ENCODE data around the gene CEBPB.
"Not testable (repeated sequence)": the region's sequence is repeated elsewhere in the genome, so short reads cannot be mapped to it uniquely, and the experiment has no call there.

Gene CEBPB

GRCh38 chr20:50151034-50151743 lies 39.4 kb upstream of the CEBPB start:
- Histone ChIP-seq H3K36me3 (ENCODE audit: control insufficient read depth, insufficient read depth, low read length) (0 out of 2 replicates have a peak, but pooled peaks cover 3% of the 10 kb centered on the region), H3K9me3 (ENCODE audit: control insufficient read depth, insufficient read depth, low read length) (no peaks in the 10 kb centered on the region), H3K27ac (ENCODE audit: low read length) (no peak overlapping the region), H3K27me3 (ENCODE audit: control insufficient read depth, insufficient read depth, low read length) (no peaks in the 10 kb centered on the region), H3K4me1 (ENCODE audit: control insufficient read depth, insufficient read depth, low read length) (peaks cover 13% of the 10 kb centered on the region), H3K4me3 (ENCODE audit: low read length) (no peak overlapping the region)
- no peak for DNase-seq (ENCODE audit: low read depth, low spot score)
- WGBS (ENCODE audit: insufficient coverage, insufficient read length): no CpG with 5 or more reads among the region's 10 CpGs

GRCh38 chr20:50152394-50153152 lies 38.1 kb upstream of the CEBPB start:
- H3K4me1 ChIP-seq (ENCODE audit: control insufficient read depth, insufficient read depth, low read length): peaks cover 7% of the 10 kb centered on the region; the same call in 1 of the 2 replicates
- H3K36me3 ChIP-seq (ENCODE audit: control insufficient read depth, insufficient read depth, low read length): 0 out of 2 replicates have a peak, but pooled peaks cover 3% of the 10 kb centered on the region
- H3K9me3 ChIP-seq (ENCODE audit: control insufficient read depth, insufficient read depth, low read length): no peaks in the 10 kb centered on the region
- no CpG with 5 or more reads among the region's 4 CpGs for WGBS (ENCODE audit: insufficient coverage, insufficient read length)
- H3K27ac ChIP-seq (ENCODE audit: low read length): no peak overlapping the region
- H3K27me3 ChIP-seq (ENCODE audit: control insufficient read depth, insufficient read depth, low read length): no peaks in the 10 kb centered on the region
- peak overlapping the region; percentile 70; the same call in 1 of the 2 replicates for H3K4me3 ChIP-seq (ENCODE audit: low read length)
- DNase-seq (ENCODE audit: low read depth, low spot score): no peak

GRCh38 chr20:50153153-50153499 lies 37.5 kb upstream of the CEBPB start:
- Histone ChIP-seq H3K27me3 (ENCODE audit: control insufficient read depth, insufficient read depth, low read length) (no peaks in the 10 kb centered on the region), H3K27ac (ENCODE audit: low read length) (no peak overlapping the region), H3K4me3 (ENCODE audit: low read length) (peak overlapping the region; percentile 70), H3K36me3 (ENCODE audit: control insufficient read depth, insufficient read depth, low read length) (0 out of 2 replicates have a peak, but pooled peaks cover under 1% of the 10 kb centered on the region), H3K9me3 (ENCODE audit: control insufficient read depth, insufficient read depth, low read length) (no peaks in the 10 kb centered on the region), H3K4me1 (ENCODE audit: control insufficient read depth, insufficient read depth, low read length) (peaks cover 7% of the 10 kb centered on the region; the same call in 1 of the 2 replicates)
- no peak for DNase-seq (ENCODE audit: low read depth, low spot score)
- WGBS (ENCODE audit: insufficient coverage, insufficient read length): no CpG with 5 or more reads among the region's 18 CpGs

DNA sequence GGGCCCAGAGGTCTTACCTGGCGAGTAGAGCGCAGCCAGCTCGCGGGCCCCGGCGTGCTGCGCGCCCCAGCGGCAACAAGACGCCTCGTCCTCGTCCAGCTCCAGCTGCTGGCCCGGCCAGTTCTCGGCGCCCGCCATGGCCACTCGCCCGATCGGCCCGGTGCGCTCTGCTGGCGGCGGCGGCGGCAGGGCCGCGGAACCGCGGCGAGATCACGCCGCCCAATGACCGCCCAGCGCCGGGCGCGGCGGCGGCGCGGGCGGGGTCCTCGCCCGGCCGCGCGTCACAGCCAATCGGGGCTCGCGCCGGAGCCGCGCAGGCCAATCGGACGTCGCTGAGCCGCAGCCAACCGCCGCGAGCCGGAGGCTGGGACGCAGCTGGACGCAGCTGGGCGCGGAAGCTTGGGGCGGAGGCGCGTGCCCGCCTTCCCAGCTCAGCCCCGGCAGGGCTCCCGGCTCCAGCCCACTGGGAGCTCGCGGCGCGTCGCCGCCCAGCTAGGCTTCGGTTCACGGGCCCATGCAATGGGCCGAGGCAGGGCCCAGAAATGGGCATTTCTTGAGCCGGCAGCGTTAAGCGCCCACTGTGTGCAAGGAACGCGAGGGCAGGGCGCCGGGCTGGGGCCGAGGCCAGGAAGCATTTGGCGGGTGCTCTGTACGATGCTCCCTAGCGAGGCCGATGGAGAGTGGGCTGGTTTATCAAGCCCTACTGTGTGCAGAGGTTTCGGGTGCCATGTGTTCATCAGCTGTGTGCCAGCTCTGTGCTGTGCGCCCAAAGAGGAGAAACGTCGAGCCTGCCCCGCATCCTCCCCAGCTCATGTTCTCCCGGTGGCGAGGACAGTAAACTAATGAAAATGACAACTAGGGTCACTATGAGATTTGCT lies 36.9 kb upstream of the CEBPB start, which contains the start of gene PEDS1:
TSS of gene PEDS1 (minus strand) at position 224 of the 878 bp plus-strand sequence. CDS start at position 138, 86 bp downstream.
- DNase-seq (ENCODE audit: low read depth, low spot score): no peak
- peak within 1 kb of the TSS; percentile 70 for H3K4me3 ChIP-seq (ENCODE audit: low read length)
- H3K4me1 ChIP-seq (ENCODE audit: control insufficient read depth, insufficient read depth, low read length): peaks cover 7% of the 10 kb centered on the region; the same call in 1 of the 2 replicates
- H3K9me3 ChIP-seq (ENCODE audit: control insufficient read depth, insufficient read depth, low read length): no peaks in the 10 kb centered on the region
- WGBS (ENCODE audit: insufficient coverage, insufficient read length): no CpG with 5 or more reads among the region's 99 CpGs
- no peaks in the 10 kb centered on the region for H3K36me3 ChIP-seq (ENCODE audit: control insufficient read depth, insufficient read depth, low read length)
- H3K27ac ChIP-seq (ENCODE audit: low read length): no peak within 1 kb of the TSS
- no peaks in the 10 kb centered on the region for H3K27me3 ChIP-seq (ENCODE audit: control insufficient read depth, insufficient read depth, low read length)

- H3K36me3 ChIP-seq (ENCODE audit: control insufficient read depth, insufficient read depth, low read length); DNase-seq (ENCODE audit: low read depth, low spot score); H3K27me3 ChIP-seq (ENCODE audit: control insufficient read depth, insufficient read depth, low read length); H3K4me1 ChIP-seq (ENCODE audit: control insufficient read depth, insufficient read depth, low read length); H3K4me3 ChIP-seq (ENCODE audit: low read length); H3K9me3 ChIP-seq (ENCODE audit: control insufficient read depth, insufficient read depth, low read length); H3K27ac ChIP-seq (ENCODE audit: low read length): not testable (repeated sequence)
- no CpG with 5 or more reads among the region's 7 CpGs for WGBS (ENCODE audit: insufficient coverage, insufficient read length)
These were observed 29.1 kb upstream of the CEBPB start for GRCh38 chr20:50161494-50161893.

DNA sequence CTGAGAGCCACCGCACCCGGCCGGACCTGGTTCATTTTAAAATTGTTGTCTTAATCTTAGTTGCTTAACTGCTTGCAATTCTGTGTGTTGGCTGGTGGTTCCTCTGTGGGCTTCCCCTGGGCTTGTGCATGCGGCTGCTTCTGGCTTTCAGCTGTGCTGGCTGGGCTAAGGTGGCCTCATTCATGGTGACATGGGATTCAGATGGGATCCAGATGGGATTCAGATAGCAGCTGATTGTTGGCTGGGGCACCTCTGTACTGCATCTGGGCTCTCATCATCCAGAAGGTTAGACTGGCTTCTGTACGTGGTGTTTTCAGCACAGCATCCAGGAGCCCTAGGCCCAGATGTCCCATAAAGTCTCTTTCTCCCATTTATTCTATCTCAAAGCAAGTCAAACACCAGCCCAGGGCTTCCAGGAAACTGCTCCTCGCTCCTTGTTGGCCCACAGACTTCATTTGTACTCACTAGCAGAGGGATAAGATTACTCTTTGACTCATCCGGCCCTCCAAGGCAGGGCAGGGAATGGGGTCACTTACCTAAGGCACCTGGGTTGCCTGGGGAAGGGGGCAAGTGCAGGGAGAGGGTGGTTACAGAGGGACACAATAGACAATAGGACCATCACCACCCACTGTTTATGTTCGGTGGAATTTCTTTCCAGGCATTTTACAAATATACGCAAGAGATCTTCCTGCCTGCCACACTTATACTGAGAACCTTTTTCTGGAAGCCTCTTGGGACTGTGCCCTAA lies 26.9 kb upstream of the CEBPB start:
- no peak overlapping the region for H3K27ac ChIP-seq (ENCODE audit: low read length)
- no peaks in the 10 kb centered on the region for H3K36me3 ChIP-seq (ENCODE audit: control insufficient read depth, insufficient read depth, low read length)
- no CpG with 5 or more reads among the region's 9 CpGs for WGBS (ENCODE audit: insufficient coverage, insufficient read length)
- H3K9me3 ChIP-seq (ENCODE audit: control insufficient read depth, insufficient read depth, low read length): no peaks in the 10 kb centered on the region
- H3K4me3 ChIP-seq (ENCODE audit: low read length): no peak overlapping the region
- H3K27me3 ChIP-seq (ENCODE audit: control insufficient read depth, insufficient read depth, low read length): no peaks in the 10 kb centered on the region
- no peak for DNase-seq (ENCODE audit: low read depth, low spot score)
- no peaks in the 10 kb centered on the region; the same call in 1 of the 2 replicates for H3K4me1 ChIP-seq (ENCODE audit: control insufficient read depth, insufficient read depth, low read length)

GRCh38 chr20:50165684-50166554 lies 24.7 kb upstream of the CEBPB start:
- no peaks in the 10 kb centered on the region for H3K9me3 ChIP-seq (ENCODE audit: control insufficient read depth, insufficient read depth, low read length)
- H3K36me3 ChIP-seq (ENCODE audit: control insufficient read depth, insufficient read depth, low read length): no peaks in the 10 kb centered on the region
- no peaks in the 10 kb centered on the region; the same call in 1 of the 2 replicates for H3K4me1 ChIP-seq (ENCODE audit: control insufficient read depth, insufficient read depth, low read length)
- H3K4me3 ChIP-seq (ENCODE audit: low read length): peak overlapping the region; percentile 0; the same call in 1 of the 2 replicates
- no peaks in the 10 kb centered on the region for H3K27me3 ChIP-seq (ENCODE audit: control insufficient read depth, insufficient read depth, low read length)
- H3K27ac ChIP-seq (ENCODE audit: low read length): no peak overlapping the region
- WGBS (ENCODE audit: insufficient coverage, insufficient read length): no CpG with 5 or more reads among the region's 20 CpGs
- peak; percentile 75 for DNase-seq (ENCODE audit: low read depth, low spot score)

DNA sequence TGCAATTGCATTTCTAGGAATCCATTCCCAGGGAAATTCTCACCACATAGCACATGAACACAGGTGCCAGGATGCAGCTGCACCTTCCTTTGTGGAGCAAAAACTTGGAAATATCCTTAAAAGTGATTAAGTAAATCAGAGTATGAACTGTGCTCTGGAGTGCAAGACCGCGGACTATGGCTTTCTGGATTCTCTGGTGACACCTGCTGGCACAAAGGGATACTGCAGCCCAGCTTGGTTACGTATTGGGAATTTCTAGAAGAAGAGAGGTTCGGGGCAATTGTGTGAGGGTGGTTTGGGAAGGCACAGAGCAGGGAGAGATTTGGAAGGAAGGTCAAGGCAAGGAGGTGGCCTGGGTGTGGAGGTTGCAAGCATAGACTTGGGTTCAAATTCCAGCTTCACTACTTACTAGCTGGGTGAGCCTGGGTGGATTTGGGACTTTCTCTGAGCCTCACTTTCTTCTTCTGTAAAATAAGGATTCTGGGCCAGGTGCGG lies 21.3 kb upstream of the CEBPB start:
- no peak overlapping the region for H3K27ac ChIP-seq (ENCODE audit: low read length)
- DNase-seq (ENCODE audit: low read depth, low spot score): peak; percentile 87
- no peak overlapping the region for H3K4me3 ChIP-seq (ENCODE audit: low read length)
- WGBS (ENCODE audit: insufficient coverage, insufficient read length): no CpG with 5 or more reads among the region's 5 CpGs
- no peaks in the 10 kb centered on the region for H3K27me3 ChIP-seq (ENCODE audit: control insufficient read depth, insufficient read depth, low read length)
- H3K9me3 ChIP-seq (ENCODE audit: control insufficient read depth, insufficient read depth, low read length): no peaks in the 10 kb centered on the region
- no peaks in the 10 kb centered on the region for H3K36me3 ChIP-seq (ENCODE audit: control insufficient read depth, insufficient read depth, low read length)
- peaks cover 4% of the 10 kb centered on the region; the same call in 1 of the 2 replicates for H3K4me1 ChIP-seq (ENCODE audit: control insufficient read depth, insufficient read depth, low read length)
